ENCODE measurements around the gene NFATC1.

The NFATC1 gene

DNA sequence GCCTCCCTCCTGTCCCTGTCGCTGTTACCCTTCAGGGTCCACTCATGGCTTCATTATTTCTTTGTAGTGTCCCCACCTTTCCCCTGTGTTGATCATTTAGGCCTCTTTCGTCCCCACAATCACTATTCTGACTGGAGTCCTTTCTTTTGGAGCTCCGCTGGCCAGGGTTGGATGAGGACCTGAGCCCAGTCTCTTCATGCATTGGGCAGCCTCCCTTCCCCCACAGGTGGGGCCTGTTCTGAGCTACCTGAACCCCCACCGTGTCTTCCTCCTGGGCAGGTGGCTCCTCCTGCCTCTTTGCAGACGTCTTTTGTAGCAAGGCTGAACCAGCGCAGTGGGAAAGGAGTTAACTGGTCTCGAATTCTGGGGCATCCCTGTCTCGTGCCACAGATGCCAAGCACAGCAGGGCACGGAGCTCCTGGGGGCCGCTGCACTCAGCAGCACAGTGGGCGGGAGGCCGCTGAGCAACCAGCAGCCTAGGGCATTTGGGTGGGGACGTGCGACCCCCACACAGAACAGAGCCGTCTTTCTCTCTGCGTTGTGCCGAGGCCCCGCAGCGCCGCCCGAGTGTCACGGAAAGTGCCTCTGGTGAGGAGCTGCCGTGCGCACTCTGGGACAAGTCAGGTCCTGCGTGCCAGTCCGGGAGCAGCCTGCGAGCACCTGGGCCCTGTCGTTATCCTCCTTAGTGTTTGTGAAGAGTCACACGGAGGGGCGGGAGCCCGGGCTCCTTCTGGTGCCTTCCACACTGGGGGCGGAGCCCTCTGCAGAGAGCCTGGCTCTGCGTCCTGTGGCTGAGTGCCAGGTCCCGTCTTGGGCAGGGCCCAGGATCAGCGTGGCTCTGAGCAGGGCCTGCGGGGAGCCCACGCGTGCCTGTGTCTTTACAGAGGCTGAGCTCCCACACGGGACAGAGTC lies 130.1 kb downstream of the NFATC1 start:
- no peak for DNase-seq

DNA sequence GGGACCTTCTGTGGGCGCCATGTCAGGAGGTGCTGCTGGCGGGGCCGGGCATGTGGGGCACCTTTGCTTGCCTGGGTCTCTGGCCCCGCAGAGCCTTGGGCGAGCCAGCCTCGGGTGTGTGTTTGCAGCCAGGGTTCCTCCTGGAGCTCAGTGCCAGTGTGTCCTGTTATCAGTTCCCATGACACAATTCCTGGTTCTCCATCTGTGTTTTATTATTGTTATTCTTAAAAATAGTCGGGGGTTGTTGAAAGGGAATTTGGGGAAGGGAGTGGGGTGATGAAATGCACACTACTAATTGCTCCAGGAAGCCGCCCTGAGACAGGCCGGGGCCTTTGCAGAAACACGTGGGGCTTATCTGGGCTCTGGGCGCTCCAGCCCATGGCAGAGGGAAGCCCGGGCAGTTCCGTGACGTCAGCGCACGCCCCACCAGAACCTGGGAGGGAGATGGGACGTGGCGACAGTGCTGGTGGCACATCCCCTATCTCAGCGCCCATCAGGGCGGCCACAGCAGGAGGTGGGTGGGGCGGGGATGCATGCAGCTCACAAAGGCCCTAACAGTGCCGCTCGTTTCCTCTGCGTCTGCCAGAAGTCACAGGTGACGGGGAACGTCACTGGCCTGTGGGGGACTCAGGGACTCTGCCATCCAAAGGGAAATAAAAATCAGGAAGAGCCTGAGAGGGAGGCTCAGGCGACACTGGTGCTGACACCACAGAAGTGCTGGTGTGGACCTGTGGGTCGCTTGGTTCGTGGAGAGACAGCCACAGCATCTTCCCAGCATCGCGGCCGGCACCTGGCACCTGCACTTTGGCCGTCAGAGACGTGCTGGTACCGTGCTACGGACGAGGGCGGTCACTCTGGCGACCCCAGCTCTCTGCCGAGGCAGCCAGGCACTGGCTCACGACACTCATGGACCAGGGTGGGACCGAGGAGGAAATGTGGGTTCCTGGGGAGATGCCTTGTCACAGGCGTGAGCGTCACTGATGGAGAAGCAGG lies 131.0 kb downstream of the NFATC1 start:
- DNase-seq = no peak

GRCh38 chr18:79527656-79528315 lies 132.1 kb downstream of the NFATC1 start:
- no peak for DNase-seq

DNA sequence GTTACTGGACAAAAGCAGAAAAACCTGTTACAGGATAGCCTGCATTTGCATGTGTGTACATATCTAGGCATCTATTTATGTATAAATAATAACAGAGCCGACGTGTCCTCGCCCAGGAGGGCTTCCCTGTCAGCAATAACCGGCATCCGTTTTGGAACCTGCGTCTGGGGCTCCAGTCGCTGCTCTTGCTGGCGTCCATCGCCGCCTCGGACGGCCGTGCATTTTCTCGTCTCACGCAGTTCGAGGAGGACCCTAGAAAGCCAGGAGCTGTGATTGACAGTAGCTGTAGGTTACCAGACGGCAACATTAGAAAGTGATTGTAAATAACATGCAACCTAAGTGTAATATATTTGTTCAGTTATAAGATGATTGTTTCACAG lies 132.6 kb downstream of the NFATC1 start:
- DNase-seq = no peak

- DNase-seq = peak; percentile 46
Measured at GRCh38 chr18:79528846-79529245, 133.1 kb downstream of the NFATC1 start.

DNA sequence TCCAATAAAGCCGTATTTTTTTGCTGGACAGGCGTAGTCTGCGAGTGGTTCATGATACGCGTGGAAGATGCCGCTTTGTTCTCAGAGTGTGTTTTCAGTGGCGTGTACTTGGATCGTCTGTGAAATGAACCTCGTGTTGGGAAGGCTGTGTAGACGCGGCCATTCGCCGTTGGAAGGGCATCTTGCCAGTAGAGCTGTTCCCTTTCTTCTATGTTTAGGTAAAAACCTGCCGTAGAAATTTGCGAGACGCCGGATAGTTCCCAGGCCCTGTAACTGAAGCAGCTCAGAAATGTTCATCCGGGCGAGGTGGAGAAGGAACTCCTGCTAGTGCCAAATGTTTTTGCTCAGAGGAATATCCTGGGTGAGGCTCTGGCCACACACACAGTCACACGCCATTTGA lies 133.6 kb downstream of the NFATC1 start:
- DNase-seq = no peak

DNA sequence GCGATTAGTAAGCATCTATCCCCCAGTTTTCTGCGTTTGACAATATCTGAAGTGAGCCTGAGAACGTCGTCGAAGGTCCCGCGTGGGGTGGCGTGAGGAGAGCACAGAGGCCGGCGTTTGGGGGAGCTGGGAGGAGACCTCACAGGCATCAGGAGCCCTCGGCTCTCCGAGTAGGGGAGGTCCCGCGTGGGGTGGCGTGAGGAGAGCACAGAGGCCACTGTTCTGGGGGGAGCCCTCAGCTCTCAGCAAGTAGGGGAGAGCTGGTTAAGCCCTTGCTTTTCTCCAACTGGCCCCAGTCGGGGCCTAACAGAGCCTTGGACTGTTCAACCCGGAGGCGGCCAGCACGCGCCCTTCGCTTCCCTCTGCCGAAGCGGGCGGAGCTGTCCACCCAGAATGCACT lies 134.3 kb downstream of the NFATC1 start:
- DNase-seq = no peak

- DNase-seq = no peak
Measured at GRCh38 chr18:79530821-79531220, 135.1 kb downstream of the NFATC1 start.

DNA sequence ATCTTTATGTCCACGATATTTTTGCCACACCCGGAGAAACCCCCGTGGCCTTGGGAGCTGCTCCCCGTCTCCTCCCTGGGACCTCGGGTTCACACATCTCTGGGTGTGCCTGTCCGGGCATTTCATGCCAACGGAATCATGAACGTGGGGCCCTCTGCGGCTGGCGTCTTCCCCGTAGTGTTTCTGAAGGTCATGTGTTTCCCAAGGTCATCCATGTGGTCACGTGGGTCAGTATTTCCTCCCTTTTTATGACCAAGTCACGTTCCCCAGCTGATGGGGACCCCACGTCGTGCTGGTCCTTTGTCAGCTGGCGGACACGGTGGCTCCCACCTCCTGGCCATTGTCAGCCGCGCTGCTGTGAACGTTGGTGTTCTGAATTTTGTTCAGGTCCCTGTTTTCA lies 135.7 kb downstream of the NFATC1 start:
- DNase-seq = no peak

- DNase-seq = no peak
Measured at GRCh38 chr18:79531926-79532312, 136.2 kb downstream of the NFATC1 start.

DNA sequence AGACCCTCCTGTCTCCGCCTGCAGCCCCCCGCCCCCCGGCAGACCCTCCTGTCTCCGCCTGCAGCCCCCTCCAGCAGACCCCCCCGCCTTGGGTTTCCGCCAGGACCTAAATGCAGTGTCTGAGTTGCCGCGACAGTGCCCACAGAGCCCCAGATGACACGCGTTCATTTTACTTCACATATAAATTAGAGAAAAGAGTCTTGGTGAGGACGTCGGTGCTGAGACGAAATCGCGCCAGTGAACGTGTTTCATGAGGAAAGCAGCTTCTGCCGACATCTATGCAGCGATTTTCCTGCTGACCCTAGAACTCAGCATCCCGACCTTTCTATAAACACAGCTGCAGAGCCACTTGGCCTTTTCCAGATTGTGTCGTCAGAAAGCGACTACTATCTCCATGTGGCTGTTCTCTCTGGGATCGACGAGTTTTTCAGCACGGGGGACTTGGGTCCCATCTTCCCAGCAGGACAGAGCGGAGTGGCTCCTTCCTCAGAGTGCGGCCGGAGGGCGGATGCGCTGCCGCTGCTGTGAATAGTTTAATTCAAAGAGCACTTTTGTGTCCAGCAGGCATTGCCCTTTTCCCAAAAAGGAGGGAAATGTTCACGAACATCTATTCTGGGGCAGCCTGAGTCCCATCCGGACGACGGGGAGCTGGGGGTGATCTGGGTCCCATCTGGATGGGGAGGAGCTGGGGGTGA lies 136.7 kb downstream of the NFATC1 start:
- no peak for DNase-seq

DNA sequence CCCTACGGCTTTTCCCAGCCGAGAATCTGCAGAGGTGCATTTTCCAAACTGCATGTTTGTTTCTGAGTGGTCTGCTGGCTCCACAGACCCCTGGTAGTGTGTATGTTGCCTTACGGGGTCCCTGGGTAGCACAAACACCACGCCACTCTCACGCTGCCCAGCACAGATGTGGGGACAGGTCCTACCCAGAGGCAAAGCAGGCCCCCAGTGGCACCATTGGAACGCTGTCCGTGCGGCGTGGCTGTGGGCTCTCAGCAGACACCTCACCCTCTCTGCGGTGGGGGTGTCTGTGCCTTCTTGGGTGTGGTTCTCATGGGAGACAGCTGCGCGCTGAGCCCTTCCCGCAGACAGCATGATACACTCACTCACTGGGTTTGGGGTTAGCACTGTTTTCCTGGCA lies 137.4 kb downstream of the NFATC1 start:
- no peak for DNase-seq

DNA sequence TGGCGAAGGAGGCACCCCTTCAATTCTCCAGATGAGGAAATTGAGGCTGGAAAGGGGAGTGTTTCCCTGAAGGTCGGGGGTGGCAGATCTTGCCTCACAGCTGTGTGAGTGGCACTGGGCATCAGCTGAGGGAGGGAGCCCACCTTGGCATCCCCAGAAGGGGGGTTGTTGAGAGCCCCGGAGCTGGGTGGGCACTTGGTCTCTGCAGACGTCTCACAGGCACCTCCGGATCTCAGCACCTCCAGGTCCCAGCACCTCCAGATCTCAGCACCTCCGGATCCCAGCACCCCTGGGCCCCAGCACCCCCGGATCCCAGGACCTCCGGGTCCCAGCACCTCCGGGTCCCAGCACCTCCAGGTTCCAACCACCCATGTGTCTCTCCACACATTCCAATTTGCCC lies 137.9 kb downstream of the NFATC1 start:
- DNase-seq = no peak

DNA sequence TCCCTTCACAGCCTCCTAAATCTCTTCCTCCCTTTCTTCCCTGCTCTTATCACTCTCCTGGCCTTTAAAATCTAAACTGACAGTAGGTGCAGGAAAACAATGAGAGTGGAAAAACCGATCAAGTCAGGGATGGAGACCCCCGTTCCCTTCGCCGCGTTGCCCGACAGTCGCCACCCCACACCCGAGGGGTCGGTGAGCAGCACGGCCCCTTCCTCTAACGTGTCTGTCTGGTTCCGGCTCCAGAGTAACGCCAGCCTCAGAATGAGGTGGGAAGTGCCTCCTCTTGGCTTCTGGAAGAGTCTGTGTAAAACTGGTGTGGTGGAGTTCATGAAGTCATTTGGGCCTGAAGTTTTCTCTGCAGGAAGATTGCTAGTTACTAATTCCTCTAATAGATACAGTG lies 138.6 kb downstream of the NFATC1 start:
- DNase-seq = no peak

GRCh38 chr18:79537758-79538157 lies 142.0 kb downstream of the NFATC1 start:
- no peak for DNase-seq

- no peak for DNase-seq
Measured at GRCh38 chr18:79538635-79539034, 142.9 kb downstream of the NFATC1 start.

DNA sequence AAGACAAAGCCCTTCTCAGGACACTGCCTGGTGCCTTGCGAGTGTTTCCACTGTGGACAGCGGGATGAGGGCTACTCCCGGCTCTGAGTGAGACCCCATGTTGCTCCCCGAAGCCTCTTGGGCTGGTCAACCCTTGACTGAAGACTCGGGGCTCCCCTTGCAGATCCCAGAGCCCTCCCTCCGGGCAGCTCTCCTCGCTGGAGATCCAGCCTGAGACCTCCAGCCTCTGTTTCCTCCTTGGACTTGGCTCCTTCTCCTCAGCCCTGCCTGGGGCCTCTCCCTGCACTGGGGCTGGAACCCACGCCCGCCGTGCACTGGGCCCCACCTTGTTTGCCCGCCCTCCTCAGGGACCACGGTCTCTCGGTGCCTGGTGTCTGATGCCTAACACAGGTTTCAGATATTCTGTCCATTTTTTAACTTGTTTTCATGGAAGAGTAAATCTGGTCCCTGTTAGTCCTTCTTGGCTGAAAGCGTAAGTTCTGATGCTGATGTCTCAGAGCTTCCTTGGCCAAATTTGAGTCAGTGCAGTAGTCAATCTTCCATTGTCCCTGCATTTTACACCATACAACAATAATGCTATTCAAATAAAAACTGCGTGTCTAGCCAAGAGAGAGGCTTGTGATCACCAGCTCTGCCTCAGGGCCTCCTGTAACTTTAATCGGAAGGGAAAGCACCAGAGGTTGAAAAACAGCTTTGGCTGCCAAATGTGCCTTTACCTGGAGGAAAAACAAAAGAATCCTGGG lies 144.6 kb downstream of the NFATC1 start:
- DNase-seq = no peak

- no peak for DNase-seq
Measured at GRCh38 chr18:79540904-79541282, 145.2 kb downstream of the NFATC1 start.

DNA sequence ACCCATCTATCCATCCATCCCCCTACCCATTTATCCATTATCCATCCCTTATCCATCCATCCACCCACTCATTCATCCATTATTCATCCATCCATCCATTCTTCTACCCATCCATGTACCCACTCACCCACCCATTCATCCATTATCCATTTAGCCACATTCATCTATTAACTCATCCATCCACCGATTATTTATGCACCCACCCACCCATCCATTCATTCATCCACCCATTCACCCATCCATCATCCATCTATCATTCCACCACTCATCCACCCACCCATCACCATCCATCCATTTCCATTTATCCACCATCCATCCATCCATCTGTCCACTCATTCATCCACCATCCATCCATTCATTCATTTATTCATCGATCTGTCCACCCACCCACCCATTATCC lies 146.5 kb downstream of the NFATC1 start:
- no peak for DNase-seq

- DNase-seq = no peak
Measured at GRCh38 chr18:79542876-79543750, 147.4 kb downstream of the NFATC1 start.

GRCh38 chr18:79543861-79544385 lies 148.2 kb downstream of the NFATC1 start:
- no peak for DNase-seq

Data from GDM1 (cell line).